HG03064 (cell line): ENCODE measurements around the gene DHRS3.
"Not testable (repeated sequence)": the region's sequence is repeated elsewhere in the genome, so short reads cannot be mapped to it uniquely, and the experiment has no call there.

Experiments used
- ATAC-seq: cut with Tn5 transposase; IDR thresholded peaks from one replicate; pipeline ENCODE4 v1.9.1; 2021; ENCODE audit warnings: low read depth; ENCODE audit not compliant: unreplicated experiment

Gene DHRS3

DNA sequence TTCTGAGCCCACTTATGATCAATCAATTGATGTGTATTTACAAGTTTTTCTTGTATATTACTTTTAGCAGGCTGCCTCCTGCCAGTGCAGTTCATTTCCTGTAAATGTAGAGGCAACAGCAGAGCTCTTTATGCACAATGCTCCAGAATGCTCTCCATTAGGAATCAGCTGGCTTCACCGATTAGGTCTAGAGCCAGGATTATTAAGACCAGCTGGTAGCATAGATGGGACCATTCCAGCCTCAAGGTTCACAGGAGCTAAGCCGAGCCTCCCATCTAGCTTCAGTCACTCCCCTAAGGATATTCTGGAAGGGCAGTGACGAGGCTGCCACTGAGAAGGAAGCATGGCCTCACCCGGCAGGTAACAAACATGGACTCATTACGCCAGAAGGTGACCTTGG lies 36.8 kb downstream of the DHRS3 start:
- ATAC-seq, result no peak

DNA sequence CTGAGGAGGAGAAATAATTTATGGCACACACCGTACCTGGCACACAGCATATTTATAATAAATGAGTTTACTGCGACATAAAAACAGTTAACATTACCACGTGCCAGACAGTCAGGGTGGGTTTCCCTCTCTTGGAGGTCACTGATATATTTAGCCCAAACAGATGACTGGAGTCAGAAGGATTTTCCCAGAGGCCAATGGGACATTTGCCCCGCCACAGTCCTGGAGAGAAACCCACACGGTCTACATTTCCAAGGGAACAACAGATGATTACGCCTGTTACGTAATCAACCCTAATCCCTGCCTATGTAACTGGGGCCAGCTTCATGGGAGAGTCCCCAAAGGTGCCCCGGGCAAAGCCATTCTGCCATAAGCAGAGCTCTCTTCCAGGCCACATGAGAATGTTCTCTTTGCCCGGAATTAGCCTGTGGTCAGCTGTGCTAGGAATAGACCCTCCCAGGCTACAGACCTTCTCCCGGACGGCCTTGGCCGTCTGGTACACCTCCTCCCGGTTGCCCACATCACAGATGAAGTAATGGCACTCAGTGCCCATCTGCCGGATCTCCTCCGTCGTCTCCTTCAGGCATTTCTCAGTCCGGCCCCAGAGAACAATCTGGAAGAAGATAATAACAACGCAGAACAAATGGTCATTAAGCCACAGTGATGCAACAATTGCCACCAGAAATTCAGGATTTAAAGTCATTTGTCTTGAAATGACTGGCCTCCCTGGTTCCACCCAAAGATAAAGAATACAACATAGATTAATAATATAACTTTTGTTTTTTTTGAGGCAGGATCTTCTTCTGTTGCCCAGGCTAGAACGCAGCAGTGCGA lies 37.7 kb downstream of the DHRS3 start:
- no peak for ATAC-seq

DNA sequence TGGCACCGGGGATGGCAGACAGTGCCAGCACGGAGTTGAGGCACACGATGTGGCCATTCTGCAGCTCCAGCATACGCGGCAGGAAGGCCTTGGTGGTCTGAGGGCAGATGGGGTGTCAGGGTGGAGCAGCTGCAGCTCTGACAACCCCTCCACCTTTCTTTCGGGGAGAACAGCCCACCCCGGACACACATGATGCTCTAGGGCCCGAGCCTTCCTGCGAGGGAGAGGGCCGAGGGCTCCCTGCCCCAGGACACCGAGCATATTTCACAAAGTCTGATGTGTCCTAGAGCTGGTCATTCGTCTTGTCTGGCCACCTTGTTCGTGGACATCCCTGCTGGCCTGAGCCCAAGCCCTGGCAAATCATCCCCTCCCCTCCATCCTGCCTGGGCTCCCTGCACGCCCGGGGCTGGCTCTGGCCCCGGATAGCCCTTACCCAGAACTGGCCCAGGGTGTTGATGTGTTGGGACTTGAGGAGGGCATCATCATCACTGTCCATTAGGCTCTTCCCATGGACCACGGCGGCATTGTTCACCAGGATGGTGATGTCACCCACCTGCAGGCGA lies 39.1 kb downstream of the DHRS3 start:
- ATAC-seq, result no peak

DNA sequence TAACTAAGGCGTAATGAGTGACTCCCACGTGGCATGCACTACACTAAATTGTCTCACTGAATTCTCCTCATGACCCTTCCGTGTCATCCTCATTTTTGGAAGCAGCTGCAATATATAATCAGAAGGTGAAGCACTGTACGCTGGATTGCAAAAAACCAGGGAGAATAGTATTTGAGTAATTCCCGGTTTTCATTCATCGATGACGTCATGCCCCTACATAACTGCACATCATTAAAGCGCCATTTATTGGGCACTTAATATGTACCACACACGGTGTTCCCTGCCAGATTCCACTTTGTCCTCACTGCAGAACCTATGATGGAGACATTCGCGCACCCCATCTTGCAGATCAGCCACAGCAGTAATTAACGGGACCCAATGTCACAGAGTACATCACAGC lies 41.0 kb downstream of the DHRS3 start:
- no peak for ATAC-seq

DNA sequence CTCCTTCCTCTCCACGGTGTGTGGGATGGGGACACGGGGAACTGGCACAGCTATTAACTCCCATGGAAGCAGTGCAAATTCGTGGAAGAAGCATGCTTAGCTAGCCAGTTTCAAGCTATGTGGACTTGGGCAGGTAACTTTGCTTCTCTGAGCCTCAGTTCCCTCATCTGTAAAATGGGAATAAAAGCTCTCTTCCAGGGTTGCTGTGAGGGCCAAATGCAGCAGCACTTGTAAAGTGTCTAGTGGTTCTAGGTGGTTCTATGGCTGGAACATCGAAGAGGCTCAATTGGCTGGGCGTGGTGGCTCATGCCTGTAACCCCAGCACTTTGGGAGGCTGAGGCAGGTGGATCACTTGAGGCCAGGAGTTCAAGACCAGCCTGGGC lies 43.3 kb downstream of the DHRS3 start:
- ATAC-seq, result no peak

DNA sequence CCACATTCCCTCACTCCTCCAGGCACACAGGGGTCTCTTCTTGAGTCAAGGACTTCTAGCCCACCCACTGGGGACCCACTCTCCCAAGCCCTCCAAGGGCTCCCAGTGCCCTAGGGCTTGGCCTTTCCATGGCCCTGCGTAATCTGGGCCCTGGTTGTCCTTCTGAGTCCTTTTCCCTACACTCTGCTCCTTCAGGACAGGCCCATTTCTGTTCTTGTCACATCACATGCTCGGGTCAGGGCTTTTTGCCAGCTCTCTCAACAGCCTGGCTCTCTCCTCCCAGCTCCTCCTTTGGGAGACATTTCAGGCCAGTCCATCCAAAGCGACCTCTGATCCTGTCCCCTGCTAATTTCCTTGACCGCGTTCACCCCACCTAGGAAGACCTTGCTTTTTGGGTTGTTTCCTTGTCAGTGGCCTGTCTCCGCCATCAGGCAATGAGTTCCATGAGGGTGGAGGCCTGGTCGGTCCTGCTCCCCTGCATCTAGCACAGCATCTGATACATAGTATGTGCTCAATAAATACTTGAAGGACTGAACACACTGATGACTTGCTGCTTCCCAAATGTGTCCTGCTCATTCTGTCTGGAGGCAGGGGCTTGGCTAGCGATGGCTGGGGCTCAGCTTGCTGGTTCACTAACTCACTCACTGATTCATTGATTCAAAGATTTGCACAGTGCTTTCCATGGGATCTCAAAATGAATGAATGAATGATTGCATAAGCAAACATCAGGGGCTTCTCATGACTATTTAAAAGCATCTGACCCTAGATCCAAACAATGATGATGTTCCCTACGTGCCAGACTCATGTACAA lies 44.8 kb downstream of the DHRS3 start:
- no peak for ATAC-seq

DNA sequence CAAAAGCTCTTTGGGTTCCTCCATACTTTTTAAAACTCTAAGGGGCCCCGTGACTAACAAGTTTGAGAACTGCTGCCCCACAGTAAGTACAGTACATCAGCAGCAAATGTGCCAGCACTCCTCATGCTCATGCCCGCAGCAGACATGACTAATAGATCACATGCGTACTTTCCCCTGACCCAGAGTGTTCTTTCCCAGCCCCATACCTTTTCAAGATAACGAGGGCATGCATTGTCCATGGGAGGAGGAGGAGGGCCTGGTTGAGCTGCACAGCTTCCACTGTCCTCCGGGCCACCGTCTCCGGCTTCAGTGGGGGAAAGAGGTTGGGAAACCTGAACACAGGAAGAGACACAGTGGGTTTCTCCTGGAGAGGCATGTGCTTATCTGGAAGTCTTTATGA lies 45.5 kb downstream of the DHRS3 start:
- no peak for ATAC-seq

DNA sequence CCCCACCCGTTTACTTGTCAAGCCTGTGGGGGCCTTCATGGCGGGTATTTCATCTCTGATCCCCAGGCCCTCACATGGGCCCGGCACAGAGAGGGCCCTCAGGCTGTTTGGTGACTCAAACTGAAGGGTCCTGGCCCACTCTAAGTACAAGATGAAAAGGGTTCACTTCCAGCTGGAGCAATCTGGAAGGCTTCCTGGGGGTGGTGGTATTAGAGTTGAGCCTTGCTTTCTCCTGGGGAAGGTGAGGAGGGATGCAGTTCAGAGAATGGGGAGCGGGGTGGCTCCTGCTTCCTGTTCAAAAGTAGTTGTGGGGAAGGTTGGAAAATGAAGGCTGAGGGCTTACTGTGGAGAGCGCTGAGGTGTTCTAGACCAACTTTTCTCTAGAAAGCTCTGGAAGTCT lies 47.7 kb downstream of the DHRS3 start:
- ATAC-seq, result no peak

DNA sequence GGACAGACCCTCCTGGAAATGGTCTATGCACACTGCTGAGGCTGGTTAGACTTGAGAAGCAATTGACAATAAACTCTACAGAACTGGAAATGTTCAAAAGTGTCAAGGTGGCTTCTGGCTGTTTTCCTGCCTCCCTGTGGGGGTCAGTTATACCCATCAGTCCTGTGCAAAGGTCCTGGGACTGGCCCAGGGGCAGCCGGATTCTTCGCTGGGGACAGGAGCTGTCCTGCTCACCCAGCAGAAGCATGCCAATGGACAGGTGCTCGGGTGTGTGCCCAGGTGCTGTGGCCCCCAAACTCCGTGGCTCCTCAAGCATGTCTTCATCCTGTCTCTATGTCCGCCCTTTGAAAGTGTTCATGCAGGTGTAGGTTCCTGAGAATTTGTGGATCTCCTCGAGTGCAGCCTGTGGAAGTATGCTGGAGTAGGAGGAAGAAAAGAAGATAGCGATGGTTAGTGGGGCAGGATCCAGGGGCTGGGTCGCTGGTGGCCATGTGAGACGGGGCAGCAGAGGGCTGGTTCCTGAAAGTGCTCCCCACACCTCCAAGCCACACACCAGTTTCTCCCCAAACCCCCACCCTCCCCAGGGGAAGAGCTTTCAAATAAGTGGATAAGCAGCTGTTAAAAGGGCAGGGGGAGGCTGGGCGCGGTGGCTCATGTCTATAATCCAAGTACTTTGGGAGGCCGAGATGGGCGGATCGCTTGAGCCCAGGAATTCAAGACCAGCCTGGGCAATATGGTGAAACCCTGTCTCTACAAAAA lies 49.8 kb downstream of the DHRS3 start:
- no peak for ATAC-seq

DNA sequence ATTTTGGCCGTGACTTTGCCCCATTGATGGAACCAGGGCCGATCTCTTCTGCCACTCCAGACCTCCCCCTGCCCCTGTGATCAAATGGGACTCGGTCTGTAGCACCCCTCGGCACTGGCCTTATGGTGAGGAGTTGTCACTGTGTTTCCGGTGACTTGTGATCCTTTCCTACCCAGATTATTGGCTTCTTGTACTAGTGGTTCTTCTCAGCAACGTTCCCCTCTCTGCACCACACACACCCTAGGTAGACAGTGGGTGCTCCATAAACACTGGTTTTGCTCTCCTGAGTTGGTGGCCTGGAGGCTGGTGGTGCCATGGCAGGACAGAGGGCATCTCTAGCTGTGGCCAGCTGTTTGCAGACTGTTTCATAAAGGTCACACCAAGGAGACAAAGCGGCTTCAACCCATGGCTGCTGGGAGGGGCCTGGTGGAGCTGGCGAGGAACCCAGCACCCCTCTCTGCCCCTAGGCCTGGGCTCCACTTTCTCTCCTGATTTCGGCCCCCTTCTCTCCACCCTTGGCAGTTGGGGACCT lies 50.7 kb downstream of the DHRS3 start:
- ATAC-seq, result no peak

DNA sequence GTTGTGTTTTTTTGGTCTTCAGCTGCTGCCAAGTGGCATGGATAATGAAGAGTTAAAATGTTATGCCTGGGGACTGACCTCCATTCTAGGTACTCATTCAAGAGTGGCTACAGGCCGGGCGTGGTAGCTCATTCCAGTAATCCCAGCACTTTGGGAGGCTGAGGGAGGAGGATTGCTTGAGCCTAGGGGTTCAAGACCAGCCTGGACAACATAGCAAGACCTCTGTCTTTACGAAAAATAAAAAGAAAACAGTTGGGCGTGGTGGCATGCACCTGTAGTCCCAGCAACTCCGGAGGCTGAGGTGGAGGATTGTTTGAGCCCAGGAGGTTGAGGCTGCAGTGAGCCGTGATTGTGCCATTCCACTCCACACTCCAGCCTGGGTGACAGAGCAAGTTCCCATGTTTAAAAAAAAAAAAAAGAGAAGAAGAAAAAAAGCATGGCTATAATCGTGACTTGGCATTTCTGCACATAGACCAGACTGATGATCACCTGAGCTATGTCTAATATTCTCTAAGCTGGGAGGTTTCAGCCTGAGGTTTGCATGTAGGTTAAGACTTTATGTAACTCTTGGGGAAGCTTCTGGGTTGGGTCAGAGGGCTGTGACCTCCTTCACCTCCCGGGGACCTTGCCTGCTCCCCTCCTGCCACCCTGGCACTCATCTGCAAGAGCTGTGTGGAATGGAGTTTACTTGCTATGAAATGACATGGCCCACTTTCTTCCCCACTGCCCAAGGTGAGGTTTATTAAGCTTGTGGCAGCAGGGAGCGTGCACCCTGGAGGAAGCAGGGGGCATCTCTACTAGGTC lies 51.3 kb downstream of the DHRS3 start:
- ATAC-seq, result no peak

DNA sequence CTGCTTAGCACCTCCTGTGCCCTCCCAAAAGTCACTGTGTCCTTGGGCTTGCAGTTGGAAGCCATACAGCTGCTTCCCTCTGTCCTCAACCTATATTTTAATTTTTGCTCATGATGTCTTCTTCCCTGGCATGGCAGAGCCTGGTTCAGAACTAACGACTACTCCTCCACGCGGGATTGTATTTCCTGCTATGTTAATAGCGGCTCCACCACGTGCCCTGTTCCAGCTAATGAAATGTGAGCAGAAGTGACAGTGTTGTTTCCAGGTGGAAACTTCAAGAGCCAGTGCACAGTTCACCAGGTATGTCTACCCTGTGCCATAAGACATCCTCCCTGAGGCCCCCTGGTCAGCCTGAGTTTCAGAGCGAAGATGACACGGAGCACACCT lies 52.1 kb downstream of the DHRS3 start:
- no peak for ATAC-seq

DNA sequence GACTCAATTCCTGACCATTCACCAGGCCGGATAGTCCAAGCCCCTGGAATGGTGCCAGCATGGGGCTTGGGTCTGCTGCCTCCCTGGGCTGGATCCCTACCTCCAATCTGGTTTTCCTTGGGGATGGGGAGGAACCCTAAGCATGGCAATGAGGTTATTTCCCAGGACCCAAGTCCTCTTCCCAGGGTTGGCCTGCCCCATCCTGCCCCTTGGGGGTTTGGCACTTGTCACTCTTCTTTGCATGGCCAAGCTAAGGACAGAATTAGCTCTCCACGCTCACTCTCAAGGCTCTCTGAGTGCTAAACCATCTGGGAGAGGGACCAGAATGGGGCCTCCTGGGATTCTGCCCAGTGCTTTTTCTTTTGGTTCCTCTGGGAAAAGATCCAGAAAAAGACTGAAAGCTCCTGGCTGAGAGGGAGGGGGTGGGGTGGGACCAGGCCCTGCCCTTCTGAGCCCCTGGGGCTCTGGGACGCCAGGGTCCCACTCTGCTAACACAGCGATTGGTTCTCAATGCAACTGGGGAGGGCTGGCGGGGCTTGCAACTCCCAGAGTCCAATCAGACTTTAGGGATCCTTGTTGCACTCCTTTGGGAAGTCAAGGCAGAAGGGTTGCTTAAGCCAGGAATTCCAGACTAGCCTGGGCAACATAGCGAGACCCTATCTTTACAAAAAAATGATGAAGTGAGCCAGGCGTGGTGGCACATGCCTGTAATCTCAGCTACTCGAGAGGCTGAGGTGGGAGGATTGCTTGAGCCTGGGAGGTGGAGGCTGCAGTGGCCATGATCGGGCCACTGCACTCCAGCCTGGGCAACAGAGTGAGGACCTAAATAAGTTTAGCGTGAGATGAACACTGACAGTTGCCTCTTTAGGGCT lies 52.7 kb downstream of the DHRS3 start:
- ATAC-seq, result no peak

DNA sequence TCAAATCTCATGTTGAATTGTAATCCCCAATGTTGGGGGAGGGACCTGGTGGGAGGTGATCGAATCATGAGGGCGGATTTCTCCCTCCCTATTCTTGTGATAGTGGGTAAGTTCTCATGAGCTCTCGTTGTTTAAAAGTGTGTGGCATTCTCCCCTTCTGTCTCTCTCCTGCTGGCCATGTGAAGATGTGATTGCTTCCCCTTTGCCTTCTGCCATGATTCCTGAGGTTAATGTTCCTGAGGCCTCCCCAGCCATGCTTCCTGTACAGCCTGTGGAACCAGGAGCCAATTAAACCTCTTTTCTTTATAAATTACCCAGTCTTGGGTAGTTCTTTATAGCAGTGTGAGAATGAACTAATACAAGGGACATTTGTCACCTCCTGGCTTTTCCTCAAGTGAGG lies 53.8 kb downstream of the DHRS3 start:
- not testable (repeated sequence) for ATAC-seq

DNA sequence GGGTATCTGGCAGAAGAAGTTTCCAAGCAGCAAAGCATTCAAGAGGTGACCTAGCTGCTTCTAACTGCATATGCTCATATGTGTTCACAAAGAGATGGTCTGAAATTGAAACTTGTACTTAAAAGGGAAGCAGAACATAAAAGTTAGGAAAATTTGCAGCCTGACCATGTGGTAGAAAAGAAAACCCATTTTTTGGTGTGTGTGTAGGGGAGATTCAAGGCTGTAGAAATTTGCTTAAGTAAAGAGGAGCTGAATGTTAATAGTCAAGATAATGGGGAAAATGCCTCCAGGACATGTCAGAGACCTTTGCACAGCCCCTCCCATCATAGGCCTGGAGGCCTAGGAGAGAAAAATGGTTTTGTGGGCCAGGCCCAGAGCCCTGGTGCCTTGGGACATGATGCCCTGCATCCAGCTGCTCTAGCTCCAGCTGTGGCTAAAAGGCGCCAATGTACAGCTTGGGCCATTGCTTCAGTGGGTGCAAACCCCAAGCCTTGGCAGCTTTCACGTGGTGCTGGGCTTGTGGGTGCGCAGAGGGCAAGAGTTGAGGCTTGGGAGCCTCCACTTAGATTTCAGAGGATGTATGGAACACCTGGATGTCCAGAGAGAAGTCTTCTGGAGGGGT lies 54.9 kb downstream of the DHRS3 start:
- ATAC-seq, result no peak

DNA sequence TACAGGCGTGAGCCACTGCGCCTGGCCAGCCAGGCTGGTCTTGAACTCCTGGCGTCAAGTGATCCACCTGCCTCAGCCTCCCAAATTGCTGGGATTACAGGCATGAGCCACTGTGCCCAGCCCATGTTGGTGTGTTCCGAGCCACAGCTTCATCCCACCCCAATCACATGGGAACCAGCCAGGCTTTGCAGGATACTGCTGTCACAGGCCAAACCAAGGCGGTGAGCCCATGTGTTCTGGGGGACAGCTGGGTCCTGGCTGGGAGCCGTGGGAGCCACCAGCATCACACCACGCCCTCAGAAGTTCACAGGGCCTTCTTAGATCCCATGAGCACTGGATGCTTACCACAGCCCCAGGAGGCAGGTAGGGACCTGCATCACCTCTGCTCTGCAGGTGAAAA lies 56.9 kb downstream of the DHRS3 start:
- ATAC-seq, result no peak

DNA sequence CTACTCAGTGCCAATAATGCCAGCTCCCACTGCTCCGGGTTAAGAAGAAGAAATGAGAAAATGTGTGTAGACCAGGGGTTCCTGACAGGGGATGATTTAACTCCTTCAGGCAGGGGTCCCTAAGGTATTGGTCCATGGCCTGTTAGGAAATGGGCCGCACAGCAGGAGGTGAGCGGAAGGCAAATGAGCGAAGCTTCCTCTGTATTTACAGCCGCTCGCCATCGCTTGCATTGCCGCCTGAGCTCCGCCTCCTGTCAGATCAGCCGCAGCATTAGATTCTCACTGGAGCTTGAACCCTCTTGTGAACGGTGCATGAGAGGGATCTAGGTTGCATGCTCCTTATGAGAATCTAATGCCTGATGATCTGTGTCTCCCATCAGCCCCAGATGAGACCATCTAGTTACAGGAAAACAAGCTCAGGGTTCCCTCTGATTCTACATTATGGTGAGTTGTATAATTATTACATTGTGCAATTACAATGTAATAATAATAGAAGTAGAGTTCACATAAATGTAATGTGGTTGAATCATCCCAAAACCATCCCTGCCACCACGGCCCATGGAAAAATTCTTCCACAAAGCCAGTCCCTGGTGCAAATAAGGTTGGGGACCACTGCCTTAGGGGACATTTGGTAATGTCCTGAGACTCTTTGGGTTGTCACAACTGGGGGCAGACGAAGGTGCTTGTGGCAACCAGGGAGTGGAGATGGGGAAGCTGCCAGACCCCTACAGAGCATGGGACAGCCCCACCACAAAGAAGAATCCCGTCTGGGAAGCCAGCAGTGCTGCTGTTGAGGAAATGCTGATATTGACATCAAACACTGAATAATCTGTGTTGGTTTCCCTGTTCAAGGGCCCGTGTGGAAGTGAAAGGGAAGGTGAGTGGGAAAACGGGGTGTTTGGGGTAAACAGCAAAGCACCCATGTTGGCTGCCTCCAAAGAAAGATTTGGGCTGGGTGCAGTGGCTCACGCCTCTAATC lies 60.8 kb downstream of the DHRS3 start:
- ATAC-seq, result no peak
